GM21447 (cell line): ENCODE results near the gene FAXDC2.
"Not testable (repeated sequence)": the region's sequence is repeated elsewhere in the genome, so short reads cannot be mapped to it uniquely, and the experiment has no call there.

Experiments
- ATAC-seq: cut with Tn5 transposase; IDR thresholded peaks from one replicate; pipeline ENCODE4 v1.9.1; 2021; ENCODE audit not compliant: unreplicated experiment

The FAXDC2 gene

DNA sequence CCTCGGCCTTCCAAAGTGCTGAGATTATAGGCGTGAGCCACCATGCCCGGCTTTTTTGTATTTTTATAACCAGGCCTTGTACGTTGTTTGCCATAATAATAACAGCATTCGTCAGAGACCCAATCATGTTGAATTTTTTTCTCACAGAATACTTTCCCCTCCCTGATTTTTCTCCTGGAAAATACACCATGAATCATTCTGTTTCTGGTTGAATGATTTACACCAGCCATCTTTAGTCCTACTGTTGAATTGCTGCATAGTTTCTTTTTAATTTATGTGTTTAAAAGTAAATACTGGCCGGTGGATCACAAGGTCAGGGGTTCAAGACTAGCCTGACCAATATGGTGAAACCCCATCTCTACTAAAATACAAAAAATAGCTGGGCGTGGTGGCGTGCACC, 11.5 kb upstream of the FAXDC2 start:
- no peak for ATAC-seq

DNA sequence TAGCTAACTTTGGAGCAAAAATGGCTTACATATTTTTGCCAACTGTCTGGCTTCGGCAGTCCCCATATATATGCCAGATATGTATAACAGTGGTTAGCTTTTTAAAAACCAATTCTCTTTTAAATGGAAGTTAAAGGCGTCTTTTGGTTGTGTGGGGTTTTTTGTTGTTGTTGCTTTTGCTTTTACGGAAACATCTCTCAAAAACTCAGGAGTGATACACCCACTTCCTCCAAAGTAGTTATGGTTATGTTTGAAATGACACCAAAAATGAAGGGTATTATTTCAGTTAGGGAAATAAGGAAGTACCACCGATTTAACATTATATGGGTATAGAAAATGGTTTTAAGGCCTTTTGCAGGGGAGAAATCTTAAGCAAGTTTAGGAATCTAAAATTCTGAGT, 10.4 kb upstream of the FAXDC2 start:
- no peak for ATAC-seq

DNA sequence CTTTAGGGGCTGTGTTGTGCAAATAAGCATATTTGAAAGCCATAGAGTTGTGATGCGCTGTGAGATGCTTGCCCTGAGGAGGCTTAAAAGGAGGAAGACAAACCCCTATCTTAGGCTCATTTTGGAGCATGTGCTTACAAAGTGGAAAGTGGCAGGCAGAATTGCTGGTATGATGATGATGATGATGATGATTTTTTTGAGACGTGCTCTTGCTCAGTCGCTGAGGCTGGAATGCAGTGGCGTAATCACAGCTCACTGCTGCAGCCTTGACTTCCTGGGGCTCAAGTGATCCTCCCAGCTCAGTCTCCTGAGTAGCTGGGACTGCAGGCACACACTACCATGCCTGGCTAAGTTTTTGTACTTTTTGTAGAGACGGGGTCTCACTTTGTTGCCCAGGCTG, 9.7 kb upstream of the FAXDC2 start:
- no peak for ATAC-seq

DNA sequence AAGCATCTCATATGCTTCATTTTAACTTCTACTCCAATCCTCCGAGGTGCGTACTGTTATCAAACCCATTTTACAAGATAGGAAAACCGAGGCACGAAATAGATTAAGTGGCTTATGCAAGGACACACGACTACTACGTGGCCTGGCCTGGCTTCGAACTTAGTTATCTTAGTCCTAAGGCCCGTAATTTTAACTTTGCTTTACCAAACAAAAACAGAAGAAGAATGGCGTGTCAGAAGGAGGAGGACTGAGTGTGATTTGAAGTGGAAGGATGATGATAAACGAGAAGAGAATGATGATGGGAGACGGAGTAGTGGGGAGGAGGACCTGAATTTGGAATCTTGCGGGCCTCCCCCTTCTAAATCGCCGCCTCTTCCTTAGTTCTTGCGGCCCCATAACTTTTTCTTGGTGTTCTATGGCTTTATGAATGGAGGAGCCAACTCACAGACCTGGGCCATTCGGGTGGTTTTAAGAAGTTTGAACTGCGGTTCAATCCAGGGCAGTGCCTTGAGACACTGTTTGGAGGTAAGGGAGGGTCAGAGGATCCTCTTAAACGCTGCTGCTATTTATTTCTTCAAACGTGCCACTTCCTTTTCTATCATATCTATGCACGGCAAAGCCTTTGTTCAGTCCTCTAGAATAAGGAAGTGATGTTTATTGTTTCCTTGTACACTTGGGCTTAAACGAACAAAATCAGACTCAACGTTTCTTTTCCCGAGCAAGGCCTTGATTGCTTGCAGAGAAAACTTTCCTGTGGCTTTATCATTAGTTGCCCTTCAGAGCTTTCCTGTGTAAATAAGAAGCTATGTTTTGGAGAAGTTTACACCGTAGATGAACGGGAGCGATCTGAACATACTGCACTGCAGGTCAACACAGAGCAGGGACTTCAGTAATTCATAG, 8.8 kb upstream of the FAXDC2 start:
- ATAC-seq, result no peak

DNA sequence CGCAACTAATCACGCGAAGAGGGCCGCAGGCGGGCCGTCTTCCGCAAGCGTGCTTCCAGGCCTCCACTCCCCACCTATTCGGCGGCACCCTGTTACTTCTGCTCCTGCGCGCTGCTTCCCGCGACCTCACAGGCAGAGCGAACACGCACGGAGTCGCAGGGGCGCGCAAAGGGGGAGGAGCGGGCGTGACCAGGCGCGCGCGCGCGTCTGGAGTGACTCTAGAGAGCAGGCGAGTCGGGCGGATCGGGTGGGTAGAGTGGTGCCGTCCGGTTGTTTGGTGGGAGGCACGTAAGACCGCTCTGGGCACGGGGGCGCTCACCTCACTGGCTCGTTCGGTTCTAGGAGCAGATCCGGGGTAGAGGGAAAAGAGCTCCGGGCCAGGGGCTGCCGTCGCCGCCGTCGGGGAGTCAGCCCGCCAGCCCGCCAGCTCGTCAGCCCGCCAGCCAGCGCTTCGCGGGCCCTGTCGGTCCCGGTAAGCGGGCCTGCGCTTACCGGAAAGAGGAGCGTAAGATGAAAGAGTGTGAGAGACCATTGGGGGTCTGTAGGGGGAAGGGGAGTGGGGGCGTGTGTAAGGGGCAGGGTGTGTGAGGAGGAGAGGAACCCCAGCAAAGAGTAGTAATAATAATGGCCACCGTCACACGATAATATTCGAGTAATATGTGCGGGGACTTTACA, 8.0 kb upstream of the FAXDC2 start, which contains the start of gene CNOT8:
Gene CNOT8, plus strand, starts transcription at position 331 of the 675 bp plus-strand sequence. CDS start 4,652 bp downstream, outside the sequence.
- ATAC-seq, result peak; percentile 73

DNA sequence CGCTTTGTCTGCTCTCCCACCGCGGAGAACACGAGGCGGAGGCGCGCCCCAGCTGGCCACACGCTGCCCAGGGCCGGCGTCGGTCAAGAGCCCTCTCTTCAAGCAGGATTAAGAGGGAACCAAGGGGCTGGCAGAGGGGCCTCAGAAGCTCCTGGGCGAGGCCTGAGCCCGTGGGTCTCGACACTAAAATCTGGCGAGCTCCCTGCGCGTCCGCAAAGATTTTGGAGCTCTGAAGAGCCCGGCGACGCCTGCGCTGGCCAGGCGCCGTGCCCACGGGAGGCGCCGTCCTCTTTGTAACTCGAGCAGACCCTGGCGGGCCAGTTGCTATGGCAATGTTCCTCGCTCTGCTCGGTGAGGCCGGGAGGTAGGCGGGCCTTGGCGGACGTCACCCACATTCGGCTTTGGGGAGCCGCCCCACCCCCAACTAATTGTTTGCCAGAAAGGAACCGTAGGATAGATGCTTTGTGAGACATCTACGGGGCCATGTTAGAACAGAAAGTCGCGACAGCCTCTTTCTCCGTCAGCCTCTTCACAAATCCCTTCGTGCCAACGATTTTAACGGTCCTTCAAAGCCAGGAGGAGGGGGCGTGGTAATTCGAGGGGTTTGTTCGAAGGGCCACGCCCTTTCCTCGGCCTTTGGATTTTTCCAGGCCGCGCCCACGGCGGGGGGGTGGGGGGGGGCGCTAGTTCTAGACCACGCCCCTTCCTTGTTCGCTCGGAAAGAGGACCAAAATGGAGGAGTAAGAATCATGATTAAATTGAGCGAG, 7.3 kb upstream of the FAXDC2 start:
- peak; percentile 61 for ATAC-seq

DNA sequence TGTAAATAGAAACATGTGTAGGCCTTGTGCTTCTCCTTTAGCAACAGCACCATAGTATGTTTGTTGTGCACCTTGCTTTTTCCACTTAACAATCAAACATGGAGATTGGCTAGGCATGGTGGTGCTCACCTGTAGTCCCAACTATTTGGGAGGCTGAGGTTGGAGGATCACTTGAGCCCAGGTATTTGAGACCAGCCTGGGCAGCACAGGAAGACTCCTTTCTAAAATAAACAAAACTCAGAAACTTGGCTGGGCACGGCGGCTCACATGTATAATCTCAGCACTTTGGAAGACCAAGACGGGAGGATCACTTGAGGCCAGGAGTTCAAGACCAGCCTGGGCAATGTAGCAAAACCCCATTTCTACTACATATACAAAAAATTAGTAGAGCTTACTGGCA, 948 bp upstream of the FAXDC2 start:
- no peak for ATAC-seq

DNA sequence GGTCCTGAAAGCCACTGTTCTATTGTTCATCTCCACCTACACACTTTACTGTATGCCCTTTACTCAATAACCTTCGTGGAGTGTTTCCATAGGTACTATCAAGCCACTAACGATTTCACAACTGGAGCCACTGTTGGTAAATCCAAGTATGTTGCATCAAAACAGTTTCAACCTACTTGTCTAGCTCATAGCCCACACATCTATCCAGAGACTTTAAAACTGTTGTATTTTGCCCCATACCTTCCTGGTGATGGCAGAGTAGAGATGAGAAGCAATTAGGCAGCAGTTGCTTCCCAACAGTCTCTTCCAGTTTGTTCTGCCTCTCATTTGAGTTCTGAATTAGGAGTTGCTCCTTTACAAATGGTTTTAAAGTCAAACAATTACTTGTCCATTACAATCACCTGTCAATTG, 607 bp downstream of the FAXDC2 start:
- ATAC-seq, result no peak

DNA sequence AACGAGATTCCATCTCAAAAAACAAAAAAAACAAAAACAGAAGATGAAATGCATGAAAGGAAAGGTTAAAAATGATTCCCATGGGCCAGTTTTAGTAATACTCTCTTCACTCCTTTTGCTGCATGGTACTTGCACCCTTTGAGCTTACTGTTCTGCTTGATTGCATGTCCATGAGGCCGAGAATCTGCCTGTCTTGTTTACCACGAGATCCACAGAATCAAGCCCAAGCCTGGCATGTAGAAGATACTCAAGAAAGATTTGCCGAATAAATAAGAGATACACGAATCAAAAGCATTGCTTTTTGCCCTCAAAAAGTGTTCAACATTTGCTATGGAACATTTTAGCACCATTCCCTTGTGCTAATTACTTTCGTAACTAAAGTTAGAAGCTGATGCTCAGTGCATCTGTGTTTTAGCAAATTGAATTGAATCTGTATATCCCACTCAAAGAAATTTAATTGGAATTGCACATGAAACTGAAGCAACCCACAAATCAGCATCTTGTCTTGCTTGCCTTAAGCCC, 1.1 kb downstream of the FAXDC2 start:
- ATAC-seq, result no peak

DNA sequence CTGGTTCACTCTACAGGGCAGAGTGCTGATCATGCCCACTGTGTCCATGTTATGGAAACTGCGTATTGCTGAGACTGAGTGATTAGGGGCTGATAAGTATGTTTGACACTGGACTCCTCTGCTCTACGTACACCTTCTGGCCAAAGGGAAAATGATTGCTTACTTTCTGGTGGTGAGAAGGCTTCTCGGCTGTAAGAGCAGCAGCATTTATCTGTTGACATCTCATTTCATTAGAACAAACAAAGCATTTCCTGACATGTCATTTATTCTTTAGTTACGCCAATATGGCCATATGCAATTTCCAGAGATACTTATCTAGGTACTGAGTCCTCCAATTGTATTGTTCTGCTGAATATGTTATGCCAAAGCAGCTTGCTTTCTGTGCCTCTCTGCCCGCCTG, 5.6 kb downstream of the FAXDC2 start:
- no peak for ATAC-seq

DNA sequence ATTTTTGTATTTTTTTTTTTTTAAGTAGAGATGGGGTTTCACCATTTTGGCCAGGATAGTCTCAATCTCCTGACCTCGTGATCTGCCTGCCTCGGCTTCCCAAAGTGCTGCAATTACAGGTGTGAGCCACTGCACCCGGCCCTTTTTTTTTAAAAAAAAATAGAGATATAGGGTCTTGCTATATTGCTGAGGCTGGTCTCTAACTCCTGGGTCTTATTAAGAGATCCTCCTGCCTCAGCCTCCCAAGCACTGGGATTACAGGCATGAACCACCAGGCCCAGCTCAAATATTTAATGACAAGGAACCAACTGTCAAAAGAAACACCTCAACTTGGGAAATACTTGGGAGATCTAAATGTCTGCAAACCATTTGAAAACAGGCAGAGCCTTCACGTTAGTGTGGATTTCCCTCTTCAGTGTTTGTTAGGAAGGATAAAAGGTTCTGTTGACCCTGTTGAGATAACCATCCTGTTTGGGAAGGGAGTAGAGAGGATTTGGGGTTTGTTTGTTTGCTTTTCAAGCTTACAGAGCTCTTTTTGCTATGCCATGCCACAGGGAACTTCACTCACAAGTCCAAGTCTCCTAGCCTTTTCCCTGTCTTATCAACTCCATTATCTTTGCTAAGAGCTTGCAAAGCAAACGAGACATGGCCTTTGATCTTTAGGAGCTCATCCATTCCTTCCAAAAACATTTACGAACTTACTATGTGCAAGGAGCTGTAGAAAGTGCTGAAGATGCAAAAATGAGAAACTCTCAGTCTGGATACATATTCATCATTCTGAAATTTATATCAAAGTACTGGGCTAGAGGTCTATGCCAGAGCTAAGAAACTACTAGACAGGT, 7.5 kb downstream of the FAXDC2 start:
- ATAC-seq, result no peak

DNA sequence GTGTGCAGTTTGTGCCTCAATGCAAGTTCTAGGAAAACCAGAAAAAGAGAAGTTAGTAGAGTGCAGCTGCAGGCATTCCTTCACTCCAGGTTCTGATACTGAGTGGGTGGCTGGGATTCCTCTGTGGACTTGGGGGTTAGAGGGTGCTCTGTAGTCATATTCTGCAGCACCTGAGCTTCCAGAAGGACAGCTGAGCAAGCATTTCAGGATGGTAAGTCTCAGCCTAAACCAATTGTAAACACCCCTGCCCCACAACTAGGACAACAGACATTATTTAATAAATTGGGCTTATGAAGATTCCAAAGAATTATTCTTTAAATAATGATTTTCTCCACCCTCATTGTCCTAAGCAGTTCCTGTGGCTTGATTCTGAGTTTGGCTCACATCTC, 9.1 kb downstream of the FAXDC2 start:
- no peak for ATAC-seq

DNA sequence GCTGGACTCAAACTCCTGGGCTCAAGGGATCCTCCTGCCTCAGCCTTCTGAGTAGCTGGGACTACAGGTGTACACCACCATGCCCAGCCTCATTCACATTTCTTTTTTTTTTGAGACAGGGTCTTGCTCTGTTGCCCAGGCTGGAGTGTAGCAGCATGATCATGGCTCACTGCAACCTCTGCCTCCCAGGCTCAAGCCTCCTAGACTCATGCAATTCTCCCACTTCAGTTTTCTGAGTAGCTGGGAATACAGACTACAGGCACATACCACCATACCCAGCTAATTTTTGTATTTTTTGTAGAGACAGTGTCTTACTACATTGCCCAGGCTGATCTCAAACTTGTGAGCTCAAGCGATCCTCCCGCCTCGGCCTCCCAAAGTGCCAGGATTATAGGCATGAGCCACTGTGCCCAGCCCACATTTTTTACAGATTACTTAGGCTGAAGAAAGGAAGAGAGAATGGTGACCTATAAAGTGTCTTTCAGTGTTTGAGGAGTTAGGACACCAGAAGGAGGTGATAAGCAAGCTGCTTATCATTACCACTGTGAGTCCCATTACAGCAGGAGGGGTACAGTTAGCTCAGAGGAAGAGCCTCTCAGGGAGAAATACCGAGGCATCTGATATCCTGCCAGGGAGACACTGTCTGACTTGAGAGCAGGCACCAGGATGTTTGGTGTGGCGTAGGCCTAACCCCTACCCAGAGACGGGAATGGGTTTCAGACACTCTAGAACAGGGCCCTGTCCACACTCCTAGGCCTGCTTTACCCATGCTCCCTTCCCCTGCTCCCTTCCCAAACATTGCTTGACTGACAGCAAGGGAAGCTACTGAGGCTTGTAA, 9.7 kb downstream of the FAXDC2 start:
- no peak for ATAC-seq

DNA sequence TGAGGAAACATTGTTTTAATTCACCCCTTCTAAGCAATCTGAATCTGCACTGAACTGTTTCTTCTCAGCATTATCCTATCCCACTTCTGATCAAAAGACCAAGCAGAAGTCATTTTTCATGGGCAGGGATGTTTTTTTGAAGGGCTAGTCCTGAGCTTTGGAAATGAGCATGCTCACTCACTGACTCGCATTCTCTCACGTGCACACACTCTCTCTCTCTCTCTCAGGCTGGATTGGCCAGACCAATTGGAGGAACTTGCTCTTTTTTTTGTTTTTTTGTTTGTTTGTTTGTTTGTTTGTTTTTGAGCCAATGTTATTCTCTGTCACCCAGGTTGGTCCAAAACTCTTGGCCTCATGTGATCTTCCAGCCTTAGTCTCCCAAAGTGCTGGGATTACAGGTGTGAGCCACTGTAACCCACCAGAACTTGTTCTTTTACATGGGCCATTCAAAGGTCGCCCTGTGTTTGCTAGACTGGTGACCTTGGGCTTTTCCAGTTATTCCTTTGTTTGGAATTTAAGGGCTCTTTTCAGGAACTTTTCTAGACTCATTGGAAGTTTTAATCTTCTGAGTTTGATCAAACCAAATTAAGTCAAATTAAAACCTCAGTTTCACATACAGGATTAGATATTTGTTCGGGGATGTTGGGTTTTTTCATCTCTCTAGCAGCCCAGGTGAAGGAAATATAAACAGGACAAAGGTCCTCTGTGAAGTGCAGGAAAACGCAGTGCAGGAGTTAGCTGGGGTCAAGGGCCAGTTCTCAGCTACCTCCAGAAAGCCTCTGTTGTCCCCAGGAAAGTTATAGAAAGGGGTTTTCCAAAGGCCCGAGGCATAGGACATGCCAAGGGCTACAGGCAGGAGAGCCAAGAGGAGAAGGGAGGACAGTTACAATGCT, 13.1 kb downstream of the FAXDC2 start:
- ATAC-seq, result no peak

DNA sequence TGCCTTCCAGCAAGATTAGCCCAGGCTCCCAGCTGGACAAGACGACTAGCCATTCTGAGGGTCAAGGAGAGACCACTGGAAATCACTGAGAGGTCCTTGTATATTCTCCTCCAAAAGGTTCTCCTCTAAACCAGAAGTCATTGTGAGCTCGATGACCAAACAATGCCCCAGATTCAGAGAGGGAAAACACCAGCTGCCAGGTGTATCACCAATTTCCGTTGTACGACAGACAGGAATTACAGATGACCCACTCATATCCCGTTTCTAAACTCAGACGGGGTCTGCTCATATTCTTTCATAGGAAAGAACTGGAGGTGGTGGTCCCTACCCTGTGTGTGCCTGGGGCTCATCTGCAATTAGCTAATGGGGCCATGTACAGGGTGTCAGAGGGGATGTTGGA, 14.2 kb downstream of the FAXDC2 start:
- ATAC-seq, result no peak

DNA sequence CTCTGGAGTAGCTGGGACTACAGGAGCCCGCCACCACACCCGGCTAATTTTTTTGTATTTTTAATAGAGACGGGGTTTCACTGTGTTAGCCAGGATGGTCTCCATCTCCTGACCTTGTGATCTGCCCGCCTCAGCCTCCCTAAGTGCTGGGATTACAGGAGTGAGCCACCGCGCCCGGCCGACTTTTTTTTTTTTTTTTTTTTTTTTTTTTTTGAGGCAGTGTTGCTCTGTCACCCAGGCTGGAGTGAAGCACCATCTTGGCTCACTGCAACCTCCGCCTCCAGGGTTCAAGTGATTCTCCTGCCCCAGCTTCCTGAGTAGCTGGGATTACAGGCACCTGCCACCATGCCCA, 14.7 kb downstream of the FAXDC2 start:
- ATAC-seq, result not testable (repeated sequence)

DNA sequence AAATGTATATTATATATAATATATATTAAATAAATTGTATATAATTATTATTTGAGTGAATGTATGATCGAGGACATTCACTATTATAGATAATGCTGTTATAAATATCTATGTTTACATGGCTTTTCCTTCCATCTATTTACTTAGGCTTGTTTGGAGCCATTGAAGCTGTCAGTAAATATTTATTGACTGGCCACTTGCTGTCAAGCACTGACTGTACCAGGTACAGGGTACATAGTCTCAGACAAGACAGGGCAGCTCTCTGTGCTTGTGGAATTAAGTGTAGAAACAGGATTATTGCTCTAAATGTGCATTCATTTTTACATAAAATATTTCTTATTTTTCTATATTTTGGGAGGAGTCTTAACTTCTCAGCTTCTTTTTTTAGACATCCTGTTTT, 16.4 kb downstream of the FAXDC2 start:
- no peak for ATAC-seq

DNA sequence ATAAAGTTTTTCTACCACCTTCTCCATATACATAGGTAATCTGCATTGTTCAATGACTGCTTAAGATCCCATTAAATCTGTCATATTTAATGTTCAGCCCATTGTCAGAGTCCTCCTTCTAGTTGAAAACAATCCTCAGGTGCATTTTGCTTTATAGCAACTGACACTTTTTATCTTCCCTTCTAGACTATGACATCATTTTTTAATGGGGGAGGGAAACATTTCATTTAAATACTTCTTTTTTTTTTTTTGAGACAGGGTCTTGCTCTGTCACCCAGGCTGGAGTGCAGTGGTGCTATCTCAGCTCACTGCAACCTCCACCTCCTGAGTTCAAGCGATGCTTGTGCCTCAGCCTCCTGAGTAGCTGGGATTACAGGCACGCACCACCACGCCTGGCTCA, 17.6 kb downstream of the FAXDC2 start:
- not testable (repeated sequence) for ATAC-seq

DNA sequence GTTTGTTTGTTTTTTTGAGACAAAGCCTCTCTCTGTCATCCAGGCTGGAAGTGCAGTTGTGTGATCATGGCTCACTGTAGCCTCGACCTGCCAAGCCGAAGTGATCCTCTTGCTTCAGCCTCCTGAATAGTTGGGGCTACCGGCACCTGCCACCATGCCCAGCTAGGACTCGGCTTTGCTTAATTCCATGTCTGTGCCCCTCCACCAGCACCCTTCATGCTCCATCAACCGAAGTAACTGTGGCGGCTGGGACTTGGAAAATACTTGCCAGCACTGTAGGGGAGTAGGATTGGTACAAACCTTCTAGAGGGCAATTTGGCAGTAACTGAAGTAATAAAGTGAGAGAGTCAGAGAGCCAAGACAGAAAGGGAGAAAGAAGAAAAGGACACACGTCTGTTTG, 19.0 kb downstream of the FAXDC2 start:
- no peak for ATAC-seq
